GM23338 (cell line): ENCODE data around the gene SLC6A11. TPM values are rescaled to one million over a fixed set of nuclear protein-coding genes. Genes with fewer than 3 reads are reported as not detected.

Experiments
- ATAC-seq: fragments of 200-7000 bp; cut with Tn5 transposase; 3 replicates; pipeline ENCODE4 v1.9.1; 2020
- DNase-seq: peaks from one replicate; pipeline ENCODE4 v3.0.0-alpha.2; 2015; ENCODE audit warnings: low spot score
- H2AFZ ChIP-seq: fragments of 200-600 bp; sonication (generic); 2 replicates; pipeline ENCODE4 v1.8.0; 2016; ENCODE audit warnings: antibody characterized with exemption, mild to moderate bottlenecking, moderate library complexity
- H3F3A ChIP-seq: fragments of 200-600 bp; sonication (generic); replicated peaks from 2 replicates; pipeline ENCODE4 v1.8.0; 2017; ENCODE audit warnings: antibody characterized with exemption, mixed run types, low read depth
- H3K27ac ChIP-seq: fragments of 200-600 bp; sonication (generic); 2 replicates; pipeline ENCODE4 v1.6.1; 2016; ENCODE audit warnings: low read depth
- H3K27me3 ChIP-seq: fragments of 200-600 bp; sonication (generic); 2 replicates; pipeline ENCODE4 v1.8.0; 2016; ENCODE audit warnings: mild to moderate bottlenecking, mixed run types, moderate library complexity; ENCODE audit not compliant: insufficient read depth
- H3K36me3 ChIP-seq: fragments of 200-600 bp; sonication (generic); 2 replicates; pipeline ENCODE4 v1.8.0; 2016; ENCODE audit warnings: mild to moderate bottlenecking; ENCODE audit not compliant: insufficient read depth
- H3K4me1 ChIP-seq: fragments of 200-600 bp; sonication (generic); 2 replicates; pipeline ENCODE4 v1.8.0; 2016; ENCODE audit warnings: mild to moderate bottlenecking, moderate library complexity; ENCODE audit not compliant: insufficient read depth
- H3K4me2 ChIP-seq: fragments of 200-600 bp; sonication (generic); 2 replicates; pipeline ENCODE4 v1.7.1; 2017; ENCODE audit warnings: mixed run types
- H3K4me3 ChIP-seq: fragments of 200-600 bp; sonication (generic); 2 replicates; pipeline ENCODE4 v1.6.1; 2016; ENCODE audit warnings: mixed run types
- H3K79me2 ChIP-seq: fragments of 200-600 bp; sonication (generic); replicated peaks from 2 replicates; pipeline ENCODE4 v1.8.0; 2017; ENCODE audit warnings: mild to moderate bottlenecking; ENCODE audit not compliant: insufficient read depth
- H3K9me2 ChIP-seq: fragments of 200-600 bp; sonication (generic); 2 replicates; pipeline ENCODE4 v1.8.0; 2017; ENCODE audit not compliant: insufficient read depth
- H4K20me1 ChIP-seq: fragments of 200-600 bp; sonication (generic); replicated peaks from 2 replicates; pipeline ENCODE4 v1.8.0; 2017; ENCODE audit warnings: mild to moderate bottlenecking; ENCODE audit not compliant: insufficient read depth
- H3K27ac Mint-ChIP-seq: 2 replicates; pipeline ENCODE4 v1.8.0; 2020; ENCODE audit warnings: inconsistent platforms, mild to moderate bottlenecking, moderate library complexity, mixed read lengths
- H3K27me3 Mint-ChIP-seq: 3 replicates; pipeline ENCODE4 v1.8.0; 2022; ENCODE audit warnings: low read depth, mild to moderate bottlenecking, moderate library complexity, mixed read lengths, inconsistent platforms; ENCODE audit not compliant: insufficient read depth, poor library complexity
- H3K36me3 Mint-ChIP-seq: 3 replicates; pipeline ENCODE4 v1.8.0; 2021; ENCODE audit warnings: low read depth, mild to moderate bottlenecking, inconsistent platforms, moderate library complexity, mixed read lengths
- H3K4me1 Mint-ChIP-seq: 3 replicates; pipeline ENCODE4 v1.8.0; 2020; ENCODE audit warnings: mild to moderate bottlenecking, inconsistent platforms, mixed read lengths
- H3K4me3 Mint-ChIP-seq: 3 replicates; pipeline ENCODE4 v1.8.0; 2021; ENCODE audit warnings: moderate library complexity, mild to moderate bottlenecking, inconsistent platforms, mixed read lengths
- H3K9me3 Mint-ChIP-seq: 3 replicates; pipeline ENCODE4 v1.8.0; 2020; ENCODE audit warnings: moderate library complexity, mild to moderate bottlenecking, inconsistent platforms, mixed read lengths
- CTCF ChIP-seq, 2 experiments: fragments of 200-600 bp in 1 of 2; sonication (generic) in 1 of 2; conservative IDR thresholded peaks; 2 replicates each; pipeline versions ENCODE4 v1.5.1 to v1.6.1; 2016 to 2017; ENCODE audit warnings: antibody characterized with exemption in 2 of 2, low read depth in 2 of 2, mild to moderate bottlenecking in 2 of 2, moderate library complexity in 1 of 2
- EZH2 ChIP-seq: fragments of 200-600 bp; sonication (generic); IDR thresholded peaks from one replicate; pipeline ENCODE4 v1.8.0; 2017; ENCODE audit warnings: antibody characterized with exemption, mild to moderate bottlenecking, low read depth; ENCODE audit not compliant: unreplicated experiment
- JUNB ChIP-seq: IDR thresholded peaks from one replicate; pipeline ENCODE4 v1.6.1; 2016; ENCODE audit warnings: antibody characterized with exemption; ENCODE audit not compliant: unreplicated experiment
- POLR2AphosphoS5 ChIP-seq: IDR thresholded peaks from 2 replicates; pipeline ENCODE4 v1.6.1; 2016; ENCODE audit warnings: antibody characterized with exemption, low read depth
- STAT1 ChIP-seq: IDR thresholded peaks from one replicate; pipeline ENCODE4 v1.6.1; 2016; ENCODE audit warnings: antibody characterized with exemption; ENCODE audit not compliant: unreplicated experiment
- polyA plus RNA-seq: library from polyadenylated mRNA; unstranded; fragments of >200 nt; fragmentation: Nextera tagmentation; extraction: Ambion mirVana; gene quantifications from 2 replicates; pipeline ENCODE4 v1.2.1, GENCODE V29; 2016
- total RNA-seq: library from RNA; depleted of rRNA; stranded (reverse); fragments of >200 nt; shearing (Covaris generic); gene quantifications from 2 replicates; pipeline ENCODE4 v1.2.3, GENCODE V29; 2014
- TF ChIP-seq, protein P1 (sequence below): fragments of 250-450 bp; sonication (Bioruptor Pico); IDR thresholded peaks from 2 replicates; pipeline ENCODE4 v1.5.0; 2020; ENCODE audit warnings: mild to moderate bottlenecking, moderate library complexity
- TF ChIP-seq, protein P2 (sequence below): IDR thresholded peaks from 2 replicates; pipeline ENCODE4 v1.6.1; 2016; ENCODE audit warnings: antibody characterized with exemption

Gene SLC6A11
- total and polyA plus RNA-seq, 2 experiments from 2014 or later: 0.47 to 1.1 TPM

DNA sequence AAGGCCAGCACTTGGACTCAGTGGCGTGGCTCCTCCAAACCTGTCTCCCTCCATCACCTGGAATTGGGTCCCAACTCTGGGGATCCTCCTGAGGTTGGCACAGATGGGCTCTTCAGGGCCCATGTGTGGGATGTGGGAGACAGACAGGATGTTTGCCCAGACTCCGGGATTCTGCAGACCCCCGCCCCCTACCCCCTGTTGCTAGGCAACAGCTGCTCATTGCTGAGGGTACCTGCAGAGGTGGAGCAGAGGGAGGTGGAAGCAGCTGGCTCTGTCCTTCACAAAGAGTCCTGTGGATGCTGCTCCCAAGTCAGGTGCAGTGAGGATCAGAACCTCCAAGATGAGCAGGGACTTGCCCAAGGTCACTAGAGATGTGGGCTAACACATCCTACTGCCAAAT is 136.5 kb downstream of the SLC6A11 start:
- peaks cover 4% of the 10 kb centered on the region; the same call in 2 of the 3 replicates for H3K4me1 Mint-ChIP-seq
- H3K9me3 Mint-ChIP-seq: no peaks in the 10 kb centered on the region
- Histone ChIP-seq H3K4me3 (no peak overlapping the region), H3K9me2 (no peaks in the 10 kb centered on the region), H3K27ac (no peak overlapping the region), H4K20me1 (no peaks in the 10 kb centered on the region), H2AFZ (no peak overlapping the region), H3K79me2 (no peaks in the 10 kb centered on the region), H3F3A (no peaks in the 10 kb centered on the region), H3K4me1 (no peaks in the 10 kb centered on the region), H3K27me3 (no peaks in the 10 kb centered on the region), H3K4me2 (no peak overlapping the region), H3K36me3 (no peaks in the 10 kb centered on the region)
- H3K36me3 Mint-ChIP-seq: no peaks in the 10 kb centered on the region
- peaks cover 6% of the 10 kb centered on the region for H3K27me3 Mint-ChIP-seq
- no peak for TF ChIP-seq CTCF (conservative IDR thresholded peaks at IDR 0.05; ENCODE audit: low read depth in 2 of 2)
- TF ChIP-seq STAT1: no peak
- TF ChIP-seq JUNB: no peak
- TF ChIP-seq, protein P1, sequence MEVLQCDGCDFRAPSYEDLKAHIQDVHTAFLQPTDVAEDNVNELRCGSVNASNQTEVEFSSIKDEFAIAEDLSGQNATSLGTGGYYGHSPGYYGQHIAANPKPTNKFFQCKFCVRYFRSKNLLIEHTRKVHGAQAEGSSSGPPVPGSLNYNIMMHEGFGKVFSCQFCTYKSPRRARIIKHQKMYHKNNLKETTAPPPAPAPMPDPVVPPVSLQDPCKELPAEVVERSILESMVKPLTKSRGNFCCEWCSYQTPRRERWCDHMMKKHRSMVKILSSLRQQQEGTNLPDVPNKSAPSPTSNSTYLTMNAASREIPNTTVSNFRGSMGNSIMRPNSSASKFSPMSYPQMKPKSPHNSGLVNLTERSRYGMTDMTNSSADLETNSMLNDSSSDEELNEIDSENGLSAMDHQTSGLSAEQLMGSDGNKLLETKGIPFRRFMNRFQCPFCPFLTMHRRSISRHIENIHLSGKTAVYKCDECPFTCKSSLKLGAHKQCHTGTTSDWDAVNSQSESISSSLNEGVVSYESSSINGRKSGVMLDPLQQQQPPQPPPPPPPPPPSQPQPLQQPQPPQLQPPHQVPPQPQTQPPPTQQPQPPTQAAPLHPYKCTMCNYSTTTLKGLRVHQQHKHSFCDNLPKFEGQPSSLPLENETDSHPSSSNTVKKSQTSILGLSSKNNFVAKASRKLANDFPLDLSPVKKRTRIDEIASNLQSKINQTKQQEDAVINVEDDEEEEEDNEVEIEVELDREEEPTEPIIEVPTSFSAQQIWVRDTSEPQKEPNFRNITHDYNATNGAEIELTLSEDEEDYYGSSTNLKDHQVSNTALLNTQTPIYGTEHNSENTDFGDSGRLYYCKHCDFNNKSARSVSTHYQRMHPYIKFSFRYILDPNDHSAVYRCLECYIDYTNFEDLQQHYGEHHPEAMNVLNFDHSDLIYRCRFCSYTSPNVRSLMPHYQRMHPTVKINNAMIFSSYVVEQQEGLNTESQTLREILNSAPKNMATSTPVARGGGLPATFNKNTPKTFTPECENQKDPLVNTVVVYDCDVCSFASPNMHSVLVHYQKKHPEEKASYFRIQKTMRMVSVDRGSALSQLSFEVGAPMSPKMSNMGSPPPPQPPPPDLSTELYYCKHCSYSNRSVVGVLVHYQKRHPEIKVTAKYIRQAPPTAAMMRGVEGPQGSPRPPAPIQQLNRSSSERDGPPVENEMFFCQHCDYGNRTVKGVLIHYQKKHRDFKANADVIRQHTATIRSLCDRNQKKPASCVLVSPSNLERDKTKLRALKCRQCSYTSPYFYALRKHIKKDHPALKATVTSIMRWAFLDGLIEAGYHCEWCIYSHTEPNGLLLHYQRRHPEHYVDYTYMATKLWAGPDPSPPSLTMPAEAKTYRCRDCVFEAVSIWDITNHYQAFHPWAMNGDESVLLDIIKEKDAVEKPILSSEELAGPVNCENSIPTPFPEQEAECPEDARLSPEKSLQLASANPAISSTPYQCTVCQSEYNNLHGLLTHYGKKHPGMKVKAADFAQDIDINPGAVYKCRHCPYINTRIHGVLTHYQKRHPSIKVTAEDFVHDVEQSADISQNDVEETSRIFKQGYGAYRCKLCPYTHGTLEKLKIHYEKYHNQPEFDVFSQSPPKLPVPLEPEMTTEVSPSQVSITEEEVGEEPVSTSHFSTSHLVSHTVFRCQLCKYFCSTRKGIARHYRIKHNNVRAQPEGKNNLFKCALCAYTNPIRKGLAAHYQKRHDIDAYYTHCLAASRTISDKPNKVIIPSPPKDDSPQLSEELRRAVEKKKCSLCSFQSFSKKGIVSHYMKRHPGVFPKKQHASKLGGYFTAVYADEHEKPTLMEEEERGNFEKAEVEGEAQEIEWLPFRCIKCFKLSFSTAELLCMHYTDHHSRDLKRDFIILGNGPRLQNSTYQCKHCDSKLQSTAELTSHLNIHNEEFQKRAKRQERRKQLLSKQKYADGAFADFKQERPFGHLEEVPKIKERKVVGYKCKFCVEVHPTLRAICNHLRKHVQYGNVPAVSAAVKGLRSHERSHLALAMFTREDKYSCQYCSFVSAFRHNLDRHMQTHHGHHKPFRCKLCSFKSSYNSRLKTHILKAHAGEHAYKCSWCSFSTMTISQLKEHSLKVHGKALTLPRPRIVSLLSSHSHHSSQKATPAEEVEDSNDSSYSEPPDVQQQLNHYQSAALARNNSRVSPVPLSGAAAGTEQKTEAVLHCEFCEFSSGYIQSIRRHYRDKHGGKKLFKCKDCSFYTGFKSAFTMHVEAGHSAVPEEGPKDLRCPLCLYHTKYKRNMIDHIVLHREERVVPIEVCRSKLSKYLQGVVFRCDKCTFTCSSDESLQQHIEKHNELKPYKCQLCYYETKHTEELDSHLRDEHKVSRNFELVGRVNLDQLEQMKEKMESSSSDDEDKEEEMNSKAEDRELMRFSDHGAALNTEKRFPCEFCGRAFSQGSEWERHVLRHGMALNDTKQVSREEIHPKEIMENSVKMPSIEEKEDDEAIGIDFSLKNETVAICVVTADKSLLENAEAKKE: no peak
- TF ChIP-seq, protein P2, sequence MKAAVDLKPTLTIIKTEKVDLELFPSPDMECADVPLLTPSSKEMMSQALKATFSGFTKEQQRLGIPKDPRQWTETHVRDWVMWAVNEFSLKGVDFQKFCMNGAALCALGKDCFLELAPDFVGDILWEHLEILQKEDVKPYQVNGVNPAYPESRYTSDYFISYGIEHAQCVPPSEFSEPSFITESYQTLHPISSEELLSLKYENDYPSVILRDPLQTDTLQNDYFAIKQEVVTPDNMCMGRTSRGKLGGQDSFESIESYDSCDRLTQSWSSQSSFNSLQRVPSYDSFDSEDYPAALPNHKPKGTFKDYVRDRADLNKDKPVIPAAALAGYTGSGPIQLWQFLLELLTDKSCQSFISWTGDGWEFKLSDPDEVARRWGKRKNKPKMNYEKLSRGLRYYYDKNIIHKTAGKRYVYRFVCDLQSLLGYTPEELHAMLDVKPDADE: no peak
- no peak for TF ChIP-seq POLR2AphosphoS5
- no peak for TF ChIP-seq EZH2
- DNase-seq (peak; percentile 7), ATAC-seq (no peak)
- H3K4me3 Mint-ChIP-seq: no peak overlapping the region
- no peak overlapping the region for H3K27ac Mint-ChIP-seq
